Measurements from ENCODE around the gene RNF208. TPM values are rescaled to one million over a fixed set of nuclear protein-coding genes. Genes with fewer than 3 reads are reported as not detected.

Gene RNF208
- total and polyA plus RNA-seq, 12 donors: 1.1 to 90.5 (median 12.1) TPM

DNA sequence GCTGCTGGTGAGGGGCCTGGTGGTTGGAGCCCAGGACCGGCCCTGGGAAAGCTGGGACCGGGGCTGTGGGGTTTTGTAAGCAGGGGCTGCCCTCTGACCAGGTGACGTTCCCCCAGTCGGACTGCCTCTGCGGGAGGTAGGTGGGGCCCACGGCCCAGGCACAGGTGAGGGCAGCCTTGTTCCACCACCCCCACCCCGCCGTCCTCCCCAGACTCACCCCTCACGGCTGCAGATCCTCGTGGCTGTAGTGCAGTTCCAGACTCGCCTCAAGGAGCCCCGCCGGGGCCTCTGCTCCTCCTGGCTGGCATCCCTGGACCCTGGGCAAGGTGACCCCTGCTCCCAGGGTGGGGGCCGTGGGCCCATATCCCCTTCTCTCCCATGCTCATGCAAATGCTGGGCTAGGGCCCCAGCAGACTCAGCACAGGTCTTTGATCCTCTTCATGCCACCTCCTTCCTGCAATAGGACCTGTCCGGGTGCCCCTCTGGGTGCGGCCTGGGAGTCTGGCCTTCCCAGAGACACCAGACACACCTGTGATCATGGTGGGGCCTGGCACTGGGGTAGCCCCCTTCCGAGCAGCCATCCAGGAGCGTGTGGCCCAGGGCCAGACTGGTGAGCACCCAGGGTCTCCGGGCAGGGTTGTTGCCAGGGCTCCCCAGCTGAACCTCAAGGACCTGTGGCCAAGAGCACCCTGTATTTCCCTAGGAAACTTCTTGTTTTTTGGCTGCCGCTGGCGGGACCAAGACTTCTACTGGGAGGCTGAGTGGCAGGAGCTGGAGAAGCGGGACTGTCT, 6.6 kb downstream of the RNF208 start:
- Histone ChIP-seq H3K27ac (no peak overlapping the region), H3K27me3 (no peaks in the 10 kb centered on the region), H3K4me1 (replicated peaks in 1 of 2) (peaks cover 17 to 18% of the 10 kb centered on the region in 2 donors), H3K9me3 (replicated peaks in 1 of 3) (no peaks in the 10 kb centered on the region), H3K36me3 (replicated peaks in 1 of 2) (no peaks in the 10 kb centered on the region), H3K4me3 (no peak overlapping the region)
- TF ChIP-seq, protein P1, sequence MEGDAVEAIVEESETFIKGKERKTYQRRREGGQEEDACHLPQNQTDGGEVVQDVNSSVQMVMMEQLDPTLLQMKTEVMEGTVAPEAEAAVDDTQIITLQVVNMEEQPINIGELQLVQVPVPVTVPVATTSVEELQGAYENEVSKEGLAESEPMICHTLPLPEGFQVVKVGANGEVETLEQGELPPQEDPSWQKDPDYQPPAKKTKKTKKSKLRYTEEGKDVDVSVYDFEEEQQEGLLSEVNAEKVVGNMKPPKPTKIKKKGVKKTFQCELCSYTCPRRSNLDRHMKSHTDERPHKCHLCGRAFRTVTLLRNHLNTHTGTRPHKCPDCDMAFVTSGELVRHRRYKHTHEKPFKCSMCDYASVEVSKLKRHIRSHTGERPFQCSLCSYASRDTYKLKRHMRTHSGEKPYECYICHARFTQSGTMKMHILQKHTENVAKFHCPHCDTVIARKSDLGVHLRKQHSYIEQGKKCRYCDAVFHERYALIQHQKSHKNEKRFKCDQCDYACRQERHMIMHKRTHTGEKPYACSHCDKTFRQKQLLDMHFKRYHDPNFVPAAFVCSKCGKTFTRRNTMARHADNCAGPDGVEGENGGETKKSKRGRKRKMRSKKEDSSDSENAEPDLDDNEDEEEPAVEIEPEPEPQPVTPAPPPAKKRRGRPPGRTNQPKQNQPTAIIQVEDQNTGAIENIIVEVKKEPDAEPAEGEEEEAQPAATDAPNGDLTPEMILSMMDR (IDR thresholded peaks at IDR 0.05): no peak
- TF ChIP-seq POLR2A (IDR thresholded peaks at IDR 0.05): no peak
- WGBS, 4 donors: 90 to 94% (median 92%) methylated on average over 14 to 22 of the region's 22 CpGs
- intact Hi-C loops (cut with DNase I): no loop called here
- DNase-seq: no peak

DNA sequence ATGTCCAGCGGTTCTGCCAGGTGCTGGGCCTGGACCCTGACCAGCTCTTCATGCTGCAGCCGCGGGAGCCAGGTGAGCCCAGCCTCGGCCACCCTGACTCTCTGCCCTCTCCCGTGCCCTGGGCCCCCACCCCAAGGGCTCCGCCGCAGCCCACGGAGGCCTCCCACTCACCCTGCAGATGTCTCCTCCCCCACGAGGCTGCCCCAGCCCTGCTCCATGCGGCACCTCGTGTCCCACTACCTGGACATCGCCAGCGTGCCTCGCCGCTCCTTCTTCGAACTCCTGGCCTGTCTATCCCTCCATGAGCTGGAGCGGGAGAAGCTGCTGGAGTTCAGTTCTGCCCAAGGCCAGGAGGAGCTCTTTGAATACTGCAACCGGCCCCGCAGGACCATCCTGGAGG, 7.4 kb downstream of the RNF208 start:
- H3K4me3 ChIP-seq: no peak overlapping the region
- no peak for DNase-seq
- peaks cover 17% of the 10 kb centered on the region in 2 donors for H3K4me1 ChIP-seq (replicated peaks in 1 of 2)
- no peaks in the 10 kb centered on the region for H3K27me3 ChIP-seq
- no peaks in the 10 kb centered on the region for H3K36me3 ChIP-seq (replicated peaks in 1 of 2)
- TF ChIP-seq, protein P1 (IDR thresholded peaks at IDR 0.05): no peak
- TF ChIP-seq POLR2A (IDR thresholded peaks at IDR 0.05): no peak
- 91 to 95% (median 93%) methylated on average over 10 to 19 of the region's 19 CpGs for WGBS, 4 donors
- intact Hi-C loops (cut with DNase I): no loop called here
- no peak overlapping the region for H3K27ac ChIP-seq
- H3K9me3 ChIP-seq (replicated peaks in 1 of 3): no peaks in the 10 kb centered on the region

DNA sequence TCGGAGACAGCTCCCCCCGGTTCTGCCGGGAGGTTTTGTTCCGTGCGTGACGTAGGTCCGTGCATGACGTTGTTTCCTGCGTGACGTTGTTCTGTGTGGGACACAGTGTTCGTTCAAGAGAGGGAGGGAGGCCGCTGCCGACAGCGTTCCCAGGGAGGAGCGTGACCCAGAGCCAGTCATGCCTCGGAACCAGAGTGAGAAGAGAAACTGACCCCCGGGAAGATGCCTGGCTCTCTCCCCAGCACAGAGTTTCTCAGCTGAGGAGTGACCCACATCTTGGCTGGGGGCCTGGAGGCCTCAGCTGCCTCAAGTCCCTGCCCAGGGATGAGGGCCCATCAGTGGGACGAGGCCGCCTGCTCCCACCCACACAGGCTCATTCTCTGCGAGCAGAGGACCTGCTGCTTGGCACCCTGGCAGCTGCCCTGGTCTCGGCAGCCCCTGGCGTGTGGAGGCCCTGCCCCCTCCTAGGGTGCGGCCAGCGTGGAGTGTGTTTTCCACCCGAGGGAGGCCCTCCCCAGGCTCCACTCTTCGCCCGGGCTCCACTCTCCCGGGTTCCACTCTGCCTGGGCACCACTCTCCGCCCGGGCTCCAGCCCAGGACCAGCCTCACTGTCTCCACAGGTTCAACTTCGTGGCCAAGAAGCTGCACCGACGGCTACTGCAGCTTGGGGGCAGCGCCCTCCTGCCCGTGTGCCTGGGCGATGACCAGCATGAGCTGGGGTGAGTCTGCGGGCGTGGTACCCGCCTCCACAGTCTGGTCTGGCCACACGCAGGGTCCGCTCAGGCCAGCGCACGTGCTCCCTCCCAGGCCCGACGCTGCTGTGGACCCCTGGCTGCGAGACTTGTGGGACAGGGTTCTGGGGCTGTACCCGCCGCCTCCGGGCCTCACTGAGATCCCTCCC, 8.6 kb downstream of the RNF208 start:
- intact Hi-C loops (cut with DNase I): no loop called here
- Histone ChIP-seq H3K4me3 (no peak overlapping the region), H3K27ac (no peak overlapping the region), H3K9me3 (replicated peaks in 1 of 3) (no peaks in the 10 kb centered on the region), H3K27me3 (no peaks in the 10 kb centered on the region), H3K4me1 (replicated peaks in 1 of 2) (peaks cover 5 to 9% of the 10 kb centered on the region in 2 donors), H3K36me3 (replicated peaks in 1 of 2) (no peaks in the 10 kb centered on the region)
- no peak for TF ChIP-seq POLR2A (IDR thresholded peaks at IDR 0.05)
- TF ChIP-seq, protein P1 (IDR thresholded peaks at IDR 0.05): no peak
- 88 to 94% (median 90%) methylated on average over 18 to 49 of the region's 49 CpGs for WGBS, 4 donors
- DNase-seq: no peak

DNA sequence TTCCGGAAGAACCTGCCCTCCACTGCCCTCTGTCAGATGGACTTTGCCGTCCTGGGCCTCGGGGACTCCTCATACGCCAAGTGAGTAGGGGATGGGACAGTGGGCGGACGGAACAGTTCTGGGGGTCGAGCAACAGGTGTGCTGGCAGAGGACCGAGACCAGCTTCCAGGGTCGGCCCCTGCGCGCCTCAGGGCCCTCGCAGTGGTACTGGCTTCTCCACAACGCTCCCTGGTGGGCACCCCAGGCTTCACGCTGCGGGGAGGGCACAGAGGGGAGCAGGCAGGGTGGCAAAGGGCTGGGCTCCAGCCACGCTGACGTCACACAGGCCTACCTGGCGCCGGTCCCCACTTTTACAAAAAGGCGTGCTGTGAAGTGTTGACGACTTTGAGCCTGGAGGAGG, 9.5 kb downstream of the RNF208 start:
- 84 to 85% (median 84%) methylated on average over 13 to 21 of the region's 21 CpGs for WGBS, 4 donors
- H3K27me3 ChIP-seq: no peaks in the 10 kb centered on the region
- H3K9me3 ChIP-seq (replicated peaks in 1 of 3): no peaks in the 10 kb centered on the region
- DNase-seq: no peak
- intact Hi-C loops (cut with DNase I): no loop called here
- peaks cover 0 to under 1% of the 10 kb centered on the region in 2 donors for H3K4me1 ChIP-seq (replicated peaks in 1 of 2)
- no peak overlapping the region for H3K4me3 ChIP-seq
- H3K36me3 ChIP-seq (replicated peaks in 1 of 2): no peaks in the 10 kb centered on the region
- TF ChIP-seq, protein P1 (IDR thresholded peaks at IDR 0.05): no peak
- no peak for TF ChIP-seq POLR2A (IDR thresholded peaks at IDR 0.05)
- no peak overlapping the region for H3K27ac ChIP-seq

Measured in adrenal gland (tissue), 12 donors.